Epithelial cell of proximal tubule (primary cell): ENCODE measurements around the gene GRIFIN. TPM values are rescaled to one million over a fixed set of nuclear protein-coding genes. Genes with fewer than 3 reads are reported as not detected.

Source experiments
- DNase-seq: peaks from one replicate; pipeline ENCODE4 v3.0.0-alpha.2; 2011; ENCODE audit warnings: low read depth
- H3K4me3 ChIP-seq: 2 replicates; pipeline ENCODE4 v1.5.1; 2011; ENCODE audit warnings: low read depth, mild to moderate bottlenecking, low read length
- CTCF ChIP-seq: conservative IDR thresholded peaks from 2 replicates; pipeline ENCODE4 v1.5.1; 2012; ENCODE audit warnings: low read depth, mild to moderate bottlenecking, low read length
- total RNA-seq: library from RNA; depleted of rRNA; stranded (reverse); fragments of >200 nt; gene quantifications from 2 replicates; pipeline ENCODE4 v1.2.3, GENCODE V29; 2015

GRIFIN gene
- total RNA-seq, 1 donor from 2014 or later = not detected

DNA sequence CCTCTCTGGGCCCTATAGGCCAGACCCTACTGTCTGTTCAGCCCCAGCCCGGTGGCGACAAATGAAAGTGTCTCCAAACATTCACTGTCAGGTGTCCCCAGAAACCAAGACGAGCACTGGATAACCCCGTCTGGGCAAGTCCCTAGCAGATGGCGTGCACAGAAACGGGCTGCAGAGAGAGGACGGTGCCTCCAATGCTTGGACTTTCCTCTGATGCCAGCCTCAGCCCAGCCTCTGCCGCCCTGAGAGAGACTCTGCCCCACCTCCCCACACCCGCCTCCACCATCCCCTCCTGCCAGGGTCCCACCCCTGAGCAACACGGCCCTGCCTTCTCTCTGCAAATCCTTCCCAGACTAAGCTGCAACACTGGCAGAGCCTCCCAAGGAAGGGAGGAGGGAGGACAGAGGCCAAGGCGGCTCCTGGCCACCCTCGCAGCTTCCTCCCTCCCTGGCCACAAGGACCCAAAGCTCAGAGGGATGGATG, 36.0 kb upstream of the GRIFIN start:
- no peak for TF ChIP-seq CTCF
- no peak overlapping the region for H3K4me3 ChIP-seq
- no peak for DNase-seq

DNA sequence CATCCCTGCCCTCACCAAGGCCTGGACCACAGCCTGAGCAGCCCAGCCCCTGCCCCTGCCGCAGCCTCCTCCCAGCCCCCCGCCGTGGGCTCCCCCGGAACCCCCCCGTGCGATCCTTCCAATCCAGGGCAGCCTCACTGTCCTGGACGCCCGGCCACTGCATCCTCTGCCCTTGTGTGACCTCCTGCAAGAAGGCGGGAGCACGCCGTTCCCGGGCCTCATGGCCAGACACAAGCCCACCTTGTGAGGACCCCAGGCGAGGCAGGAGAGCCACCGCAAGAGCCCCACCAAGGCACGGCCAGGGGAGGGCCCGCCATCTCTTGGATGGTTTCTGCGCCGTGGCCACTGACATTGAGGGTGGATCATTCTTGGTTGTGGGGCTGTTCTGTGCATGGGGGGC, 35.6 kb upstream of the GRIFIN start:
- H3K4me3 ChIP-seq = no peak overlapping the region
- no peak for DNase-seq

DNA sequence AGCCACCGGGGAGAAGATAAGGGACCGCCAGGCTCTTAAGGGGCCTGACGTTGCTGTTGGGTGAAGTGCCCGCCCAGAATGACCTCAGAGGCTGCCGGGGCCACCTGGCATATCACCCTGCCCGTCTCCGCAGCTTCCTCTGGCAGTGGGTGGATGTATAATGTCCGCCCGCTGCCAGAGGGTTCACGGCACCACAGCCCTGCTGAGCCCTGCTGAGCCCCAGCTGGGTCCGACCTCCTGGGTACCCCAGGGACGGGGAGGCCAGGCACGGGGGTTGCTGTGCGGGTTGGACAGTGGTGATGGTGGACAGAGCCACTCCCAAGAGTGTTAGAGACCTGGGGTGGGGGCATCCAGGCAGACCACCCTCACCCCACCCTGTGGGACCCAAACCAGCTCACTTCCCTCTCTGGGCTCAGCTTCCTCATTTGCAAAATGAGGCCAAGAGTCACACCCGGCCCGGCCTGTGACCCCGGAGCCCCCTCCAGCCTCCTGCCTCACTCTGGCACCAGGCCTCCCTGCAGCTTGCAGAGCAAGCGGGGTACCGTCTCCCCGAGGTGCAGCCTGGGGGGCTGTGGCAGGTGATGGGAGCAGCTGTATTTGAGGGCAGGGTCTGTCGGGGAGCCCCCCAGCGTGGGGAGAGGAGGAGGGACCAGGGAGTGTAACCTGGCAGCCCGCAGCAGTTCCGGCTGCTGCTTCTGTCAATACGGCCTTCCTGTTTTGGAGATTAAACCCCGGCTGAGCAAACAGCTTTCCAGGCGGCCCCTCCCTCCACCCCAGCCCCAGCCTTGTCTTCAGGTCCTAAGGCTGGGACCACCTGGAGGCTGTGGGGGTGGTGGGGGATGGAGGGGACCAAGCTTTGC, 34.9 kb upstream of the GRIFIN start:
- DNase-seq = no peak
- no peak for TF ChIP-seq CTCF

More for the DNA sequence above, 35.6 kb upstream of the GRIFIN start:
- no peak for TF ChIP-seq CTCF

DNA sequence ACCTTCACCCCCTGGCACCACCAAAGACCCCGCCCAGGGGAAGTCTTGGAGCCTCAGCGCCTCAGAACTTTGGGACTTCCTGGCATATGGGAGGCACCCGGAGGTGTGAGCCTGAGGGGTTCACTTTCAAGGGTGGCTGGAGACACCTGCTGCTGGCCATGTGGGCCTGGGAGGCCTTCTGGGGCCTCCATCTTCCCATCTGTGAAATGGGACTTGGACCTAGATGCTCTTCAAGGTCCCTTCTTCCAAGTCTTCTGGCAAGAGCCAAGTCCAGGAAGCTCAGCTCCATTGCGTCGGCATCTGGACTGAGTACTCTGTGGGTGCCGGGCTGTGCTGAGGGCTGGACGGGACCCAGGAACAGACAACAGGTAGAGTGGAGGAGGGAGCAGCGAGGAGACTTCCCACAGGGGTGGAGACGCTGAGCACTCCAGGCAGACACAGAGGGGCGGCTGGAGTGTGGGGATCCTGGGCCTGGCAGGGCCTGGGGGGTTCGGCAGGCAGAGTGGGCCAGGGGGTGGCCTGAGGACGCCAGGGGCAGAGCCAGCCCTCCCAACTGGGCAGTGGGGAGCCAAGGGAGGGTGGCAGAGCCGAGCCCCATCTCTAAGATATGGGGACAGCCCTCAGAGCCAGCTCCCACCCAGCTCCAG, 34.1 kb upstream of the GRIFIN start:
- no peak for DNase-seq
- no peak overlapping the region for H3K4me3 ChIP-seq
- TF ChIP-seq CTCF = no peak

More for the DNA sequence above, 34.9 kb upstream of the GRIFIN start:
- H3K4me3 ChIP-seq = no peak overlapping the region

GRCh38 chr7:2509298-2509906, 33.2 kb upstream of the GRIFIN start:
- H3K4me3 ChIP-seq = no peak overlapping the region
- no peak for TF ChIP-seq CTCF
- DNase-seq = no peak

GRCh38 chr7:2508327-2509215, 32.4 kb upstream of the GRIFIN start:
- TF ChIP-seq CTCF = no peak
- no peak for DNase-seq
- no peak overlapping the region for H3K4me3 ChIP-seq
